NCI-H748 (cell line): ENCODE measurements around the gene SH3PXD2A.
A peak's percentile ranks its signal among the peaks of the same experiment; 100 is the strongest.

ENCODE experiments used
- DNase-seq: peaks from one replicate; lab custom pipeline; 2025; ENCODE audit not compliant: unreplicated experiment; lab: John Stamatoyannopoulos, UW

SH3PXD2A gene

DNA sequence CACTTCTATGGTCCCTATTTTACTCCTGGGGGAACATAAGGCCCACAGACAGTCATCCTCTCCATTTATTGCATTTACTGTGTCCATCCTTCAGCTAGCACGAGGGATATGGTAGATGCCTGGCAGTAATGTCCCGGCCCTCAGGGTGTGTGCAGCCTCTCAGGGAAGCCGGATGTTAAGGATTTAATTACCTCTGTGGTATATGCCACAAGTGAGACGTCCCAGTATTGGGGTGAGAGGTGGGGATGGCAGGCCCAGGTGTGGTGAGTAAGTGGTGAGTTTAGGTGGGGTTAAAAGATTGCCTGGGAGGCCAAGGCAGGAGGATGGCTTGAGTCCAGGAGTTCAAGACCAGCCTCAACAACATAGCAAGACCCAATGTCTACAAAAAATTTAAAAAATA is 144.9 kb downstream of the SH3PXD2A start:
- no peak for DNase-seq

DNA sequence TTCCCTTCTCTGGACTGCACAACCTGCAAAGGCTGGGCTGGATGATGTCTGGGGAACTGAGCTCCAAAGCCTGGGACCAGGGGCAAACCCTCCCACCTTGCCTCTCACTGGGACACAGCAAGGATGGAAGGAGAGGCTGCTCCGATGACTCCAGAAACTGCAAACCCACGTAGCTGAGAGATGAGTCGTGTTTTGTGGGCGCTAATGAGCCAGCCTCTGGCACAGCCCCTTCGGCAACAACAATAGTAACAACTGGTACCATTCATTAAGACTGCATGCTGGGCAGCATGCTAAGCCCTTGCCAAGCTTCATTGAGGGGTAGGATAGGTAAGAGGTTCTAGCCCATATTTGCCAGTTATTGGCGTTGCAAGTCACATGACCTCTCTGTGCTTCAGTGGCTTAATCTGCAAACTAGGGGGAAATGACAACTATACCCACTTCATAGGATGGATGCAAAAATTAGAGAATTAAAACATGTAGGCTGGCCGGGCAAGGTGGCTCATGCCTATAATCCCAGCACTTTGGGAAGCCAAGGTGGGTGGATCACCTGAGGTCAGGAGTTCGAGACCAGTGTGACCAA is 145.9 kb downstream of the SH3PXD2A start:
- no peak for DNase-seq

DNA sequence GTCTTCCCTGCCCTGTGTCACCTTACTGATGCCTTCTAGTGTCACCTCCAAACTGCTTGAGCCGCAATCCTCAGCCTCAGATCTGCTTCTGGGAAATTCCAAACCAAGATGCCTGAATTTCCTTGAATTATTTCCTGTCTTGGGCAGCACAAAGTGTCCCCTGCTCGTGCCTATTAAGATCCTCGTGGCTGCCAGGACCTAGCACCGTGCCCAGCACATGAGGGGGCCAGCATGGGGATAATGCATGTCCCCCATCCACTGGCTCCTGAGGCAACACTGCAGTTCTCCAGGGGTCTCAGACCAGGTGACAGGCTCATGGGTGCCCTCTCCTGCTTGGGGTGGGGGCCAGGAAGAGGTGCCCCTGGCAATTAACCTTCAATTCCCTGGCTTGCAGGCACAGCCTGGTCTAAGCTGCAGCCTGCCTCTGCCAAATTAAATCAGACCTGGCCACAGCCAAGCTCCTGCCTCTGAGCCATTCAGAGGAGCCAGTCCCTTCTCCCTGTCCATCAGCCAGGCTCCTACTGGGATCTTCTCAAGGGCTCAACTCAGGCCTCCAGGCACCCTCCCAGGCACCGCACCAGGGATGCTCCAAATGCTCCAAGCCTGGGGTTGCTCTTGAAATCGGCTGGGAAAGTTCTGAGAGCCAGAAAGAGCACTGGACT is 146.6 kb downstream of the SH3PXD2A start:
- no peak for DNase-seq

DNA sequence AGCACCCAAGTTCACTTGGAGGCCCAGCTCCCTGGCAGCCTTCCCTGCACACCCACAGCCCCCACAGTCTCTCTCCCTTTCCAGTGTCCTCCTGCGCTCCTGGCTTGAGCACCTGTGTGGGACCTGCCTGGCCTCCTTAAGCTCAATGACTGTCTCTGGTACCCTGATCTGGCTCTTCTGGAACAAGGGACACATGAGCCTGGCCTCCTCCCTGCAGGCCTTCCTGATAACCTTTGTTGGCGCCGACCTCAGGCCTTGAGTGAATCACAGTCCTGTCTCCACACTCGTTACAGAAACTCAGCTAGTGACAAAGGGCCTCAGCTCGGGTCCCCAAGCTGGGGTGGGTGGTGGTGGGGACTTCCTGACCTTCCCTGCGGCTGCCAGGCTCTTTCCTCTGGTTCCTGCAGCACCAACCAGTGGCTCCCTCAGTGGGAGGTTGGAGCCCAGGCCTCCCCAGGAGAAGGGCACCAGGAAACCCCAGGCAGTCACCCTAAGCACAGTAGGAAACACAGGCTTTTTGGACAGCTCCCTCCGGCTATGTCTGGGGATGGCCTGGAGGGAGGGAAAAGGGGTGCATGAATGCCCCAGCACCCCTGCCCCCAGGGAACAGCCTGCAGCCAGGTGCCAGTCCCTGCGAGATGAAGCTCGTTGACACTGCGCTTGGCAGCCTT is 147.3 kb downstream of the SH3PXD2A start:
- no peak for DNase-seq

DNA sequence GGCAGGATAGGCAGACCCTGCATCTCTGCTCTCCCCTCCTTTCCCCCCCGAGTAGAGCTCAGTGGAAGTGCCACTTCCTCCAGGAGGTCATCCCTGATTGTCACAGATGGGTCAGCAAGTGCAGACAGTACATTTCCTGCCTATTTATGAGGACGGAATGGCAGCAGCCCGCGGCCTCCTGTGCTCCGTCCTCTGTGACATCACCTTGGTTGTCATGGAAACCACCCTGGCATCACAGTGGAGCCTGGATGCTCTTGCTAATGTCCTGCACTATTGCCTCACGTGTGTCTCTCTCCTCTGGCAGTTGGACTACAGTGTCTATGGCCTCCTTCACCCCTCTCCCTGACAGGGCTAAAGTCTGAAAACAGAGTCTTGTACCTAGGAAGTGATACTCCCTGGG is 148.6 kb downstream of the SH3PXD2A start:
- peak; percentile 26 for DNase-seq

DNA sequence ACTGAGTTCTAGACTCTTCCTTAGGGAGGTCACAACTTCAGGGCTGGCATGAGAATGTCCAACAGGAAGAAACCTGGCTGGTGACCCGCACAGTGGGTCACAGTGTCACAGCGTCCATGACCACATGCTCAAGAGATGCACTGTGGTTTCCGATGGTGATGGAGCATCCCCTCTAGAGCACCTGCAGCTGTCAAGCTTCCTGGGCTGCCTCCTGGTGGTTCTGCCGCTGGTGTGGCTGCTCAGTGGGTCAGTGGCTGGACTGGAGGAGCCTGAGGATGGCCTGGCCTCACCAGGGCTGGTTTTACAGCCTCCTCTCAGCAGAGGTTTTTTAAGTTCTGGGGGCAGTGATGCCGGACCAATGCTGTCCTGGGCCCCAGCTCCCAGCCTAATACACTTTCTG is 149.3 kb downstream of the SH3PXD2A start:
- peak; percentile 5 for DNase-seq

DNA sequence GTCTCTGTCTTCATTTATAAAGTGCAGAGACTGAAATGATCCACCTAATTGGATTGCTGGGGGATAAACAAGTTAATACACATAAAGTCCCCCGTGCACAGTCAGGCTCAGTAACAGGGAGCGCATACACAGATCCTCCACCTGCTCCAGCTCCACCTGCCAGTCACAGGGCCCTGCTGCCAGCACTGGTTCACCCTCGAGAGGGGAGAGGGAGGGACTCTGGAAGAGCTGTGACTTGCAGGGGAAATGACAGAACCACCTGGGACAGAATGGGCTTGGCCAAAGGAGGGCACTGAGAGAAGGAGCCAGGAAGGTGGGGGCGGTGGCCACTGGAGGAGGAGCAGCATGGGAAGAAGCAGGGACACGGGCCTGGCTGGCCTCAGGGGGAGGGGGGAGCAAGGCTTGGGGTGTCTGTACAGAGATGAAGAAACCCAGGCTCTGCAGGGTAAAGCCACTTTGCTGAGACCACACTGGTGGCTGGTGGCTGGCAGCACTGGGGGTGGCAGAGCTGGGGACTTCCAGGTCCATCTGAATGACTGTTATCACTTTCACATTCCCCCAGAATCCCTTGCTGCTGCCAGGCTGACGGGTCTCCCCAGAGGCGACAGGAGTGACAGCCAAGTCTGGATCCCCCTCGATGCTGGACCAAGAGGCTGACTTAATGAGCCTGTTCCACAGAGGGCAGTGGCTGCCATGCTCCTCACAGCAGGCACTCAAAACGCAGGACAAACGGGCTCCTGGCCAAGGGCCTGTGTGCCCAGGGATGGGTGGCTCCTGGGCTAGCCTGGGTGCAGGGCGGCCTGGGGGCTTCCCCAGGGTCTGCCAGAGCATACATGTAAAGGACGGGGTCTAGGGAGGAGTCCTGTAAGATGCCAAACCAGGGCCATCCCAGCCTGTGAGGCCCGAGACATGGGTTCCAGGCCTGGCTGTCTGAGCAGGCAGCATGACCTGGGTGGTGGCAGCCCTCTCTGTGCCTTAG is 151.1 kb downstream of the SH3PXD2A start:
- no peak for DNase-seq

DNA sequence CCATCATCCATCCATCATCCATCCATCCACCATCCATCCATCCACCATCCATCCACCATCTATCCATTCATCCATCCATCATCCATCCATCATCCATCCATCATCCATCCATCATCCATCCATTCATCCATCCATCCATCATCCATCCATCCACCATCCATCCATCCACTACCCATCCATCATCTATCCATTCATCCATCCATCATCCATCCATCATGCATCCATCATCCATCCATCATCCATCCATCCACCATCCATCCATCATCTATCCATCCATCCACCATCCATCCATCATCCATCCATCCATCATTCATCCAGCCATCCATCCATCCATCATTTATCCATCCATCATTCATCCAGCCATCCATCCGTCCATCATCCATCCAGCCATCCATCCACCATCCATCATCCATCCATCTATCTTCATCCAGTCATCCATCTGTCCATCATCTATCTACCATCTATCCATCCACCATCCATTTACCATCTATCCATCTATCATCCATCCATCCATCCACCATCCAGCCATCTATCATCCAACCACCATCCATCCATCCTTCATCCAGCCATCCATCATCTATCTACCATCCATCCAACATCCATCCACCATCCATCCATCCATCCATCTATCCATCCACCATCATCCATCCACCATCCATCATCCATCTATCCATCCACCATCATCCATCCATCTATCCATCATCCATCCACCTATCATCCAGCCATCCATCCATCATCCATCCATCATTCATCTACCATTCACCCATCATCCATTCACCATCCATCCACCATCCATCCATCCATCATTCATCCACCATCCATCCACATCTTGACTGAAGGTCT is 153.8 kb downstream of the SH3PXD2A start:
- DNase-seq = no peak

DNA sequence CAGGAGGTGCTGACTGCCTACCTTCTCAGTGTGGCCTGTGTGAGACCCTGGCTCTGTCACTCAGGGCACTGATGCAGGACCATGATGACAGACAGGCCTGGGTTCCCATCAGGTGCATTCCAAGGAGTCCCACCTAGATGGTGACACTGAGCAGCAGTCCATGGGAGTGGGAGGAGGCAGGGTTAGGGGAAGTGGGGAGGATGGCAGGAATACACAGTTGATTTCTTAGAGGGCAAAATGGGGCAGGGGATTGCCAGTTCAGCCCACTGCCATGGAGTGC is 155.0 kb downstream of the SH3PXD2A start:
- no peak for DNase-seq

DNA sequence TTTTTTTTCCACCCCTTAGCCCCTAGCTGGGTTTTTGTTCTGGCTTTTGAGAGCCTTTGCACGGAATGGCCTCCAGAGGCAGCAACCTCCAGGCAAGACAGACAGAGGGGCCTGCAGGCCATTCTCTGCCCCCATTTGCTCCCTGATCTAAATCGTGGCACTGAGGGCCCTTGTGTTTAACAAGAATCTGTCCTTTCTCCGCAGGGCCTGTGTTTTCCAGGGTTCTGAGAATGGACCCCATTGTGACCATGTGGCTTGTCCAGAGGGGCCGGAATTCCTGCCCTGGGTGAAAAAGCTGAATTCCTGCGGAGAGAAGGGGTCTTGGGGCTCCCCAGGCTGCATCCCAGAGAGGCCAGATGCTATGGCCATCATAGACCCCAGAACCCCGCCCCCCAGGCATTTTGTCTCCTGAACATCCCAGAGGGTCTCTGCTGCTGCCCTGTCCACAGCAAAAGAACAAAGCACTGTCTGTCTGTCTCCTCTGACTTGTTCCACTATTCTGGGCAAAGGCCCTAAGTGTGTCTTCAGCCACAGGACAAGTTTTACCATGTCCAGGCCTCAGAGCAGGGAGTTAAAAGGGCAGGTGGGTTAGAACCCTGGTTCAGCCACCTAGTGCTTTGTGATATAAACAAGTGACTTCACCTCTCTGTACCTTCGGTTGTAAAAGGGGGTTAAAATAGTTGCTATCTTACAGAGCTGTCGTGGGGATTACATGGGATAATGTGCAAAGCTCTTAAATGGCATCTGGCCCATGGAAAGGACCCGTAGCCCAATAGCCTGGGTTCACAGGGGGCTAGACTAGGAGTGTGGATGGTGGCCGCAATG is 155.6 kb downstream of the SH3PXD2A start:
- no peak for DNase-seq

DNA sequence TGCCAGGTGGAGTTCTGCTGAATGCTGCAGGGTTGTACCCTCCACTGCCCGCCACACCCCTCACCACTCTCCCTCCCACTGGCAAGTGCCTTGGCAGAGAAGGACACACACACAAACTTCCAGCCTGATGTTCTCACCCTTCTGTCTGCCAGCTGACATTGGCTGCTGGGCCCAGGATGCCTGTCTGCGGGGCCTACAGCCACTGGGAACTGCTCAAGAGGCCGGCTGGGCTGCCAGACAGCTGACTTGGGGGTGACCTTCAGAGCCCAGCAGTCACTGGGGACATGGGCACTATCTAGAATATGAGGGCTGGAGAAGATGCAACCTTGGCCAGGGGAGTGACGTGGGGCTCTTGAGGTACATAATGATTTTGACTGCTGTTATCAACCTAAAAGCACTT is 157.1 kb downstream of the SH3PXD2A start:
- DNase-seq = no peak

DNA sequence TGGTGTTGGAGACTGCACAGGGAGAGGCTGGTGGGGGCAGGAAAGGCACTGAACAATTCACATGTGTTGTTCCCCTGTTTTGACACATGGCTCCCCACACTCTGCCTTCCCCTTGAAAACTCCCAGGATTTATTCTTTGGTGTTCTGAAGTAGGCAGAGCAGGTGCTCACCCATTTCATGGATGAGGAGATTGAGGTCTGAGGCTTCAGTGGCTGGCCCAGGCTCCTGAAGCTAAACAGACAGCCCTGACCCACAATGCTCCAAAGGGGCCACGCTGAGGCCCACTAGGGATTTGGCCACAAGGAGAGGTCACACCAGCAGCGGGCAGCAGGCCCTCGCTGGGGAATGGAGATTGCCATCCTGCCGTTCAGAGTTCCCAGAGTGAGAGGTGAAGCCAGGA is 157.6 kb downstream of the SH3PXD2A start:
- no peak for DNase-seq

DNA sequence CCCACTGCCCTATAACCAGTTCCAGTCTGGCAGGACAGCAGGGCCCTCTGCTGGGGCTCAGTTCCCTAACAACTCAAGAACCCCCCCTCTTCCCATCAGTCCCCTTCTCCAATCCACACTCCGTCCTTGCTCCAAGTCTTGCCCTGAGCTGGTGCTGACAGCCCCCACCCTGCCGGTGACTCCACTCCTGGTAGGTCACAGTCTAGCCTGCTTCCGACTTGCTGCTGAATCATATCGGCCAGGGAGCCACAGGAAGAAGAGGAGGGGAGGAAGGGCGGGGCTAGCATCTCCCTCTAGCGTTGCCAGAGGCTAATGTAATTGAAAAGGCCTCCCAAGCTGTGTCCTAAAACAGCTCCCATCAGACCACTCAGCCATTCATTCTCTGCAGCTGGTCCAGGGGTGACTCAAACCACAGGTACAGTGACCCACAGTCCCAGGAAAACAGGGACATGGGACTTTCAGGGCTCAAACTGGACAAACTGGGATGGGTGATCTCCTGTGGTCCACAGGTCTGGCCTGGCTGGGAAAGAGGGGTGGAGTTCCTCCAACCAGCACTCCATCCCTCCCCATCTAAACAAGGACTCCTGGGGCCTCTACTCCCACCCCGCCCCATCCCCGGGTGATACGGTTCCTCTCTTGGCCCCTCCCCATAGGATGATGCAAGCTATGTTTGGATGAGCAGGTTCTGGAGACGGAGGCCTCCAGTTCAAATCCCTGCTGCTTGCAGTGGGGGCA is 158.8 kb downstream of the SH3PXD2A start:
- no peak for DNase-seq

DNA sequence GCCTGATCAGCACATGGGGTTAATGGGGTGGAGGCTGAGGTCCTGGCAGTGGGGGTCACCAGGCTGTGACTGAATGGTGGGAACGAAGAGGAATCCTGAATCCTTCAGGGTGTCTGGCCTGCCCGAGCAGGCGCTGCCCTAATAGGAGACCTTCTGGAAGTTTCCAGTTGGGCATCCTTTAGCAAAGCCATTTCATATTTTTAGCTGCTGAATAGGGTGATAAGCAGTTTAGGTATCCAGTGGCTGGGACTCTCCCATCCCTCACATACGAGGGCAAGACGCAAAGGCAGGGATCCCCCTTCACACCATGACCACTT is 159.3 kb downstream of the SH3PXD2A start:
- no peak for DNase-seq

DNA sequence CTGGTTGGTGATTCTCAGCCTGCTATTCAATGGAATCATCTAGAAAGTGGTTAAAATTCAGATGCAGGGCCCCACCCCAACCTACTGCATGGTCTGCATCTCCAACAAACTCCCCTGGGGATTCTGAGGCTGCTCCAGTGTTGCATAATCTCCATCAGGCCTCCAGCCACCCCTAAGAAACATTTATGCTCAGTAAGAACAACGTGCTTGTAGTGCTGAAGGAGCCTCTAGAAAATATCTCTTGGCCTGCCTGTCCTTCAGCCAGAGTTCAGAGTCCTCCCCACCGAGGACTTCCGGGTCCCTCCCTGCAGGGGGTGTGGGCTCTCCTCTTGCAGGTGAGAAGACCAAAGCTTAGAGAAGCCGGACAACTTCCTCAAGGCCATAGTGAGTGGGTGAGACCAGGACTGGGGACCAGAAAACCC is 159.8 kb downstream of the SH3PXD2A start:
- no peak for DNase-seq

DNA sequence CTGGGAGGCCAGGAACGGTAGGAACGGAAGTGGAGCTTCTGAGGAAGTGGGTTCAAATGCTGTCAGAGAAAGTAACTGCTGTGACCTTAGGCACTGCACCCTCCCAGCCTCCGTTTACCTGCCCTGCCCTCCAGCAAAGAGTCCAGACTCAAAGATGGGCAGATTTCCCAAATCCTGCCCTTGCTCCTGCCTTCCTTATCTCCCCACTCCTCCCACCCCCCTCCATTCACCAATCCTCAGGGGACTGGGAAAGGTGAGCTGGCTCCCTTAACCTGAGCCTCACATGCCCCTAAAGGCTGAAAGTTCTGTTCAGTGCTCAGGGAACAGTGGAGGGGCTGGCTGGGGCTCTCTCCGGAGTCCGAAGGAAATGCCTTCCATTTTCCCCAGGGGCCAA is 161.6 kb downstream of the SH3PXD2A start:
- no peak for DNase-seq

DNA sequence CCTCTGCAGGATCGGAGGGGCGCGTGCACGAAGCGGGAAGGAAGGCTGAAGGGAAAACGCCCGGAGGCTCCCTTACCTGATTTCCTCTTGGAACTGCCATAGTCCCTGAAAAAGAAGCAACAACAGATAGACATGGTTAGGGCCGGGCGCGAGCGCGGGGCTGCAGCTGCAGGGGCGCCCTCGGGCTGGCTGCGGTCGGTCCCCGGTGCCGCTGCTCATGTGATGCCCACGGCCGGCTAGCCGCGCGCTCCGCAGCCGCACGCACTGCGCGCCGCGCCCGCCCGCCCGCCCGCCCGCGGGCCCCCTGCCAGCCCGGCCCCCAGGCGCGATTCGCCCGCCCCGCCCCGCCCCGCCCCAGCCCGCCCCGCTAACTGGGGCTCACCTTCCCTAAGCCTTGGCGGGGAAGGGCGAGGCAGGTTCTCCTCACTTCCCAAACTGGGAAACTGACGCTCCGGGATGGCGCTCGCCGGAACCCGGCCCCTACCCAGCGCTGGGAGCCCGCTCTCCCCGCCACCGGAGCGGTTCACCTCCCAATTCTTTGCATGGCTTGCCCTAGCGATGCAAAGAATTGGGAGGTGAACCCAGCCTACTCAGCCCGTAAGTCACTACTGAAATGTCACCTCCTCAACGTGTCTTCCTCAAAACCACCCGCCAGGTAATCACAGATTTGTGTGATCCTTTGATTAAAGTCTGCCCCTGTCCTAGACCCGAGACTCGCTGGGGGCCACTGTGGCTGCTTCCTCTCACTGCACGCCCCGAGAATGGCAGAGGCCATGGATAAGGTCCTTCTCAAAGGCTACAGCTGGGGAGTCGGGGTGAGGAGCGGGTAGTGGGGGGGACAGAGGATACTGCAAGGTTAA is 162.2 kb downstream of the SH3PXD2A start:
- DNase-seq = peak; percentile 40

DNA sequence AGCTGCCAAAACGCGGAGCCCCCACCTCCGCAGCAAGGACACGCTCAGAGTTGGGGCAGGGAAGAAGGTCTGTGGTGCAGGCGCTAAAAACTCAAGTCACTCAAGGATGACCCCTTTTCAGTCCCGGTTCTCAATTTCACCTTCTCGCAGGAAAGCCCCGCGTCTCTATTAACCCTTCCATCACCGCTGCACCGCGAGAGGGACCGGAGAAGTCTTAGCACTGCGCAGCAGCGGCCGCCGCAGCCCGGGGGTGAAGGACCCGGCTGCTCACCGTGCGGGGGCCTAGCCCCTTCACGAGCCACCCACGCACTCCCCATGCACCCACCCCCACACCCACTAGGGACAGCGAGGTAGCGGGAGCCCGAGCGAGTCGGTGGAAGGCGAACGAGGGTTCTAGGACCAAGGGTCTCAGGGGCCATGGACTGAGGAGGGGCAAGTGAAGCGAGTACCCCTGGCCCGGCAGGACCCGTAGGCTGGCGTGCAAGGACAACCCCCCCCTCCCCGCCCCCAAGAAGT is 162.9 kb downstream of the SH3PXD2A start:
- peak; percentile 28 for DNase-seq
